Neural cell (in vitro differentiated cells): Measurements from ENCODE around the gene FDPS. TPM values are rescaled to one million over a fixed set of nuclear protein-coding genes. Genes with fewer than 3 reads are reported as not detected.

ENCODE experiments used
- H2AFZ ChIP-seq: fragments of 200-600, 300-800 bp; sonication (generic), shearing (Covaris generic); 2 replicates; pipeline ENCODE4 v1.6.0; 2014; ENCODE audit warnings: low read depth, mild to moderate bottlenecking, antibody characterized with exemption, low read length, moderate library complexity
- H3F3A ChIP-seq: fragments of 200-600 bp; shearing (Covaris generic); 2 replicates; pipeline ENCODE4 v1.6.1; 2016; ENCODE audit warnings: mild to moderate bottlenecking, moderate library complexity, mixed read lengths, antibody characterized with exemption, low read length; ENCODE audit not compliant: insufficient read depth, poor library complexity, severe bottlenecking
- H3K27ac ChIP-seq: fragments of 200-600, 300-800 bp; sonication (generic), shearing (Covaris generic); 2 replicates; pipeline ENCODE4 v1.5.1; 2014; ENCODE audit warnings: mild to moderate bottlenecking, low read length, moderate library complexity
- H3K27me3 ChIP-seq: fragments of 300-800, 200-600 bp; sonication (generic), shearing (Covaris generic); 2 replicates; pipeline ENCODE4 v1.6.0; 2014; ENCODE audit warnings: mild to moderate bottlenecking, low read depth, low read length, moderate library complexity; ENCODE audit not compliant: insufficient read depth
- H3K36me3 ChIP-seq: fragments of 300-800, 200-600 bp; sonication (generic), shearing (Covaris generic); 2 replicates; pipeline ENCODE4 v1.5.1; 2014; ENCODE audit warnings: mild to moderate bottlenecking, antibody characterized with exemption, low read length, moderate library complexity; ENCODE audit not compliant: insufficient read depth
- H3K4me2 ChIP-seq: fragments of 300-800, 200-600 bp; sonication (generic), shearing (Covaris generic); 2 replicates; pipeline ENCODE4 v1.6.0; 2014; ENCODE audit warnings: mild to moderate bottlenecking, low read length
- H3K4me3 ChIP-seq: fragments of 300-800, 200-600 bp; sonication (generic), shearing (Covaris generic); 2 replicates; pipeline ENCODE4 v1.5.1; 2014; ENCODE audit warnings: mild to moderate bottlenecking, low read length, moderate library complexity
- H3K79me2 ChIP-seq: fragments of 200-600 bp; shearing (Covaris generic); replicated peaks from 2 replicates; pipeline ENCODE4 v1.6.0; 2014; ENCODE audit warnings: mild to moderate bottlenecking, low read length, moderate library complexity; ENCODE audit not compliant: insufficient read depth
- H3K9ac ChIP-seq: fragments of 300-800, 200-600 bp; sonication (generic), shearing (Covaris generic); 2 replicates; pipeline ENCODE4 v1.6.1; 2016; ENCODE audit warnings: mild to moderate bottlenecking, low read length, mixed read lengths
- H3K9me2 ChIP-seq: fragments of 200-600 bp; shearing (Covaris generic); 2 replicates; pipeline ENCODE4 v1.6.1; 2016; ENCODE audit warnings: mild to moderate bottlenecking, low read length, mixed read lengths; ENCODE audit not compliant: insufficient read depth
- H3K9me3 ChIP-seq: fragments of 200-600, 300-800 bp; sonication (generic), shearing (Covaris generic); 2 replicates; pipeline ENCODE4 v1.6.1; 2016; ENCODE audit warnings: mild to moderate bottlenecking, mixed run types, low read length, moderate library complexity, mixed read lengths
- H4K20me1 ChIP-seq: fragments of 200-600 bp; shearing (Covaris generic); 2 replicates; pipeline ENCODE4 v1.6.1; 2016; ENCODE audit warnings: mild to moderate bottlenecking, mixed run types; ENCODE audit not compliant: insufficient read depth
- CTCF ChIP-seq: fragments of 450-650 bp; IDR thresholded peaks from 2 replicates; pipeline ENCODE4 v1.5.1; 2014; ENCODE audit warnings: antibody characterized with exemption, mild to moderate bottlenecking, moderate library complexity; ENCODE audit not compliant: poor library complexity, severe bottlenecking
- EP300 ChIP-seq: fragments of 450-650 bp; conservative IDR thresholded peaks from 2 replicates; pipeline ENCODE4 v1.6.1; 2014; ENCODE audit warnings: antibody characterized with exemption, mild to moderate bottlenecking, moderate library complexity; ENCODE audit not compliant: poor library complexity, severe bottlenecking
- EZH2 ChIP-seq: fragments of 200-600, 300-800 bp; shearing (Covaris generic), sonication (generic); IDR thresholded peaks from 2 replicates; pipeline ENCODE4 v1.6.1; 2014; ENCODE audit warnings: antibody characterized with exemption, low read length, borderline replicate concordance, mild to moderate bottlenecking; ENCODE audit not compliant: insufficient read depth, poor library complexity, severe bottlenecking
- MXI1 ChIP-seq: fragments of 450-650 bp; conservative IDR thresholded peaks from 2 replicates; pipeline ENCODE4 v1.6.1; 2014; ENCODE audit warnings: antibody characterized with exemption, mild to moderate bottlenecking; ENCODE audit not compliant: poor library complexity, severe bottlenecking
- POLR2AphosphoS5 ChIP-seq: IDR thresholded peaks from 2 replicates; pipeline ENCODE4 v1.6.1; 2012
- RAD21 ChIP-seq: fragments of 450-650 bp; conservative IDR thresholded peaks from 2 replicates; pipeline ENCODE4 v1.6.1; 2014; ENCODE audit warnings: antibody characterized with exemption, mild to moderate bottlenecking, moderate library complexity
- REST ChIP-seq: IDR thresholded peaks from 2 replicates; pipeline ENCODE4 v1.6.1; 2012; ENCODE audit warnings: borderline replicate concordance
- SMC3 ChIP-seq: fragments of 450-650 bp; conservative IDR thresholded peaks from 2 replicates; pipeline ENCODE4 v1.6.1; 2014; ENCODE audit warnings: antibody characterized with exemption, mild to moderate bottlenecking, moderate library complexity; ENCODE audit not compliant: poor library complexity
- TAF1 ChIP-seq: IDR thresholded peaks from 2 replicates; pipeline ENCODE4 v1.6.1; 2012; ENCODE audit warnings: low read depth
- polyA plus RNA-seq: library from polyadenylated mRNA; depleted of rRNA; stranded (reverse); fragments of >200 nt; gene quantifications from 2 replicates; pipeline ENCODE4 v1.2.3, GENCODE V29; 2014

The FDPS gene
- polyA plus RNA-seq, 1 donor from 2014 or later: 235 TPM

- Histone ChIP-seq H3K9me3 (no peaks in the 10 kb centered on the region), H3F3A (peaks cover 4% of the 10 kb centered on the region)
- TF ChIP-seq SMC3 (no peak), RAD21 (no peak), EP300 (no peak), EZH2 (no peak), CTCF (no peak), REST (no peak), MXI1 (no peak)
Observed at GRCh38 chr1:155267373-155267772, 41.3 kb upstream of the FDPS start.

DNA sequence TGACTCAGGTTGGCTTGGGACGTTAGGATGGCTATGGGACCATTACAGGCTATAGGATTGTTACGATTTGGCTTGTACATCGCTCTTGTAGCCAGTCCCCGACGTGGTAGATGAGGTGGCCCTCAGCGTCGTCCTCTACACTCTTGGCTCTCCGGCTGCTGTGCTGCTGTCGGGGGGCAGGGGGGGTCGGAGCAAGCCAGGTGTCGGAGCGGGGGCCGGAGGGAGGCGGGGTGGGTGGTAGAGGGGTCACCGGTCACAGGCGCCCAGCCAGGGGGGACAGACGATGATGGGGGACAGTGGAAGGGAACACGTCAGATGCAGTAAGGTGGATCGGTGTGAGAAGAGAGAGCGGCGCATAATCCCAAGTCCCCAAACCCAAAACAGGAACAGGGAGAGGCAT lies 40.0 kb upstream of the FDPS start:
- H3K4me3 ChIP-seq: no peak overlapping the region
- TF ChIP-seq EZH2: no peak
- TF ChIP-seq RAD21: no peak
- TF ChIP-seq MXI1: no peak
- TF ChIP-seq POLR2AphosphoS5: no peak
- no peak for TF ChIP-seq SMC3
- TF ChIP-seq TAF1: no peak
- no peak for TF ChIP-seq CTCF
- no peak for TF ChIP-seq REST
- TF ChIP-seq EP300: no peak
- no peaks in the 10 kb centered on the region for H3K27me3 ChIP-seq
- H3F3A ChIP-seq: no peaks in the 10 kb centered on the region
- no peaks in the 10 kb centered on the region for H3K9me3 ChIP-seq
- no peak overlapping the region for H3K4me2 ChIP-seq
- no peak overlapping the region for H3K27ac ChIP-seq
- H3K9me2 ChIP-seq: no peaks in the 10 kb centered on the region
- no peak overlapping the region for H2AFZ ChIP-seq
- H4K20me1 ChIP-seq: peaks cover 2% of the 10 kb centered on the region
- no peaks in the 10 kb centered on the region for H3K36me3 ChIP-seq
- H3K9ac ChIP-seq: no peak overlapping the region
- peaks cover 19% of the 10 kb centered on the region for H3K79me2 ChIP-seq

More at GRCh38 chr1:155267373-155267772, 41.3 kb upstream of the FDPS start:
- Histone ChIP-seq H2AFZ (no peak overlapping the region), H3K27ac (no peak overlapping the region), H4K20me1 (peaks cover 2% of the 10 kb centered on the region), H3K9ac (no peak overlapping the region), H3K79me2 (peaks cover 14% of the 10 kb centered on the region), H3K36me3 (no peaks in the 10 kb centered on the region), H3K4me3 (no peak overlapping the region), H3K9me2 (no peaks in the 10 kb centered on the region), H3K27me3 (no peaks in the 10 kb centered on the region), H3K4me2 (no peak overlapping the region)
